GM12878 (cell line): ENCODE results near the gene SLC12A7.

Experiments
- CTCF ChIP-seq, 3 experiments: IDR thresholded peaks in 2 of 3; conservative IDR thresholded peaks in 1 of 3; 2 replicates each; pipeline ENCODE4 v1.5.1; 2011; ENCODE audit warnings: low read depth in 3 of 3, low read length in 3 of 3, mild to moderate bottlenecking in 3 of 3, control low read depth in 2 of 3, moderate library complexity in 2 of 3, inconsistent platforms in 1 of 3, mixed read lengths in 1 of 3; ENCODE audit not compliant: control insufficient read depth in 2 of 3, insufficient read depth in 1 of 3; ENCODE audit errors: extremely low read depth in 1 of 3
- GABPA ChIP-seq: IDR thresholded peaks from 2 replicates; pipeline ENCODE4 v1.6.1; 2014; ENCODE audit warnings: antibody characterized with exemption, low read depth, mild to moderate bottlenecking, inconsistent platforms
- NBN ChIP-seq: fragments of 450-650 bp; IDR thresholded peaks from 2 replicates; pipeline ENCODE4 v1.6.1; 2016
- SIN3A ChIP-seq: IDR thresholded peaks from 2 replicates; pipeline ENCODE4 v1.6.1; 2012; ENCODE audit warnings: low read depth, low read length, improper control_type of control experiment

- TF ChIP-seq GABPA (no peak), NBN (no peak), CTCF (IDR thresholded peaks at IDR 0.05 in 2 of 3, conservative IDR thresholded peaks at IDR 0.05 in 1 of 3; ENCODE audit: control insufficient read depth in 2 of 3, extremely low read depth in 1 of 3, insufficient read depth in 1 of 3, low read depth in 3 of 3, low read length in 3 of 3) (no peak), SIN3A (no peak)
These were observed 41.0 kb upstream of the SLC12A7 start for GRCh38 chr5:1152771-1153282.
